Loucy (cell line): Measurements from ENCODE around the gene LRRC15.

Experiments used
- H2AFZ ChIP-seq: fragments of 200-600 bp; sonication (generic); 2 replicates; pipeline ENCODE4 v1.6.0; 2016; ENCODE audit warnings: antibody characterized with exemption, mild to moderate bottlenecking, low read length, moderate library complexity
- H3F3A ChIP-seq: fragments of 200-600 bp; 2 replicates; pipeline ENCODE4 v1.6.0; 2016; ENCODE audit warnings: antibody characterized with exemption, low read depth, mild to moderate bottlenecking
- H3K27me3 ChIP-seq: fragments of 200-600 bp; sonication (generic); 2 replicates; pipeline ENCODE4 v1.6.1; 2014; ENCODE audit warnings: low read length, mild to moderate bottlenecking; ENCODE audit not compliant: insufficient read depth, poor library complexity, severe bottlenecking
- H3K36me3 ChIP-seq: fragments of 200-600 bp; sonication (generic); 2 replicates; pipeline ENCODE4 v1.6.1; 2016; ENCODE audit warnings: low read length; ENCODE audit not compliant: insufficient read depth
- H3K4me1 ChIP-seq: fragments of 200-600 bp; sonication (generic); 2 replicates; pipeline ENCODE4 v1.5.1; 2014; ENCODE audit warnings: low read length, mild to moderate bottlenecking; ENCODE audit not compliant: insufficient read depth, poor library complexity, severe bottlenecking
- H3K4me2 ChIP-seq: fragments of 200-600 bp; sonication (generic); 2 replicates; pipeline ENCODE4 v1.6.0; 2014; ENCODE audit warnings: antibody characterized with exemption, low read length, low read depth, mild to moderate bottlenecking; ENCODE audit not compliant: poor library complexity, severe bottlenecking
- H3K4me3 ChIP-seq: fragments of 200-600 bp; sonication (generic); 2 replicates; pipeline ENCODE4 v1.5.1; 2014; ENCODE audit warnings: low read length, mild to moderate bottlenecking, mixed read lengths; ENCODE audit not compliant: poor library complexity, severe bottlenecking
- H3K79me2 ChIP-seq: fragments of 200-600 bp; sonication (generic); 2 replicates; pipeline ENCODE4 v1.6.1; 2014; ENCODE audit warnings: low read length; ENCODE audit not compliant: insufficient read depth
- H3K9ac ChIP-seq: fragments of 200-600 bp; sonication (generic); 2 replicates; pipeline ENCODE4 v1.6.0; 2014; ENCODE audit warnings: mild to moderate bottlenecking, low read depth, low read length, moderate library complexity; ENCODE audit not compliant: poor library complexity, severe bottlenecking
- H3K9me2 ChIP-seq: fragments of 200-600 bp; sonication (generic); replicated peaks from 2 replicates; pipeline ENCODE4 v1.6.1; 2016; ENCODE audit warnings: low read depth, low read length, mixed read lengths
- H3K9me3 ChIP-seq: fragments of 200-600 bp; sonication (generic); 2 replicates; pipeline ENCODE4 v1.6.1; 2014; ENCODE audit warnings: mild to moderate bottlenecking, antibody characterized with exemption, low read length, low read depth; ENCODE audit not compliant: insufficient read depth
- H4K20me1 ChIP-seq: fragments of 200-600 bp; sonication (generic); 2 replicates; pipeline ENCODE4 v1.6.0; 2014; ENCODE audit warnings: antibody characterized with exemption, low read length, mild to moderate bottlenecking; ENCODE audit not compliant: insufficient read depth, poor library complexity, severe bottlenecking
- CTCF ChIP-seq: fragments of 200-600 bp; sonication (generic); conservative IDR thresholded peaks from 2 replicates; pipeline ENCODE4 v1.5.1; 2014; ENCODE audit warnings: mild to moderate bottlenecking, antibody characterized with exemption, low read length
- EZH2phosphoT487 ChIP-seq: fragments of 200-600 bp; IDR thresholded peaks from 2 replicates; pipeline ENCODE4 v1.6.1; 2018; ENCODE audit warnings: antibody characterized with exemption, mild to moderate bottlenecking, moderate library complexity, borderline replicate concordance

LRRC15 gene

GRCh38 chr3:194333212-194333980, 36.1 kb downstream of the LRRC15 start:
- Histone ChIP-seq H3K4me1 (peaks cover 8% of the 10 kb centered on the region), H4K20me1 (no peaks in the 10 kb centered on the region), H3K9ac (peak overlapping the region; percentile 39), H3K9me2 (no peaks in the 10 kb centered on the region), H3K4me3 (peak overlapping the region; percentile 70), H3K79me2 (no peaks in the 10 kb centered on the region), H3K27me3 (peaks cover 6% of the 10 kb centered on the region), H3K36me3 (no peaks in the 10 kb centered on the region), H3K9me3 (no peaks in the 10 kb centered on the region), H2AFZ (peak overlapping the region; percentile 88), H3K4me2 (peak overlapping the region; percentile 76), H3F3A (no peaks in the 10 kb centered on the region)
- peak; percentile 96 for TF ChIP-seq CTCF
- no peak for TF ChIP-seq EZH2phosphoT487

GRCh38 chr3:194332858-194333211, 36.7 kb downstream of the LRRC15 start:
- Histone ChIP-seq H3K36me3 (no peaks in the 10 kb centered on the region), H3K4me1 (peaks cover 8% of the 10 kb centered on the region), H3K4me3 (no peak overlapping the region), H3K4me2 (peak overlapping the region; percentile 76), H3F3A (no peaks in the 10 kb centered on the region), H3K9me2 (no peaks in the 10 kb centered on the region), H3K79me2 (no peaks in the 10 kb centered on the region), H3K9ac (no peak overlapping the region), H4K20me1 (no peaks in the 10 kb centered on the region), H3K27me3 (peaks cover 6% of the 10 kb centered on the region), H2AFZ (peak overlapping the region; percentile 88), H3K9me3 (no peaks in the 10 kb centered on the region)
- TF ChIP-seq CTCF, result no peak
- no peak for TF ChIP-seq EZH2phosphoT487

- Histone ChIP-seq H3K36me3 (no peaks in the 10 kb centered on the region), H3K79me2 (no peaks in the 10 kb centered on the region), H3K4me3 (no peak overlapping the region), H4K20me1 (no peaks in the 10 kb centered on the region), H3K9ac (no peak overlapping the region), H3K4me1 (peaks cover 8% of the 10 kb centered on the region), H3F3A (peaks cover 12% of the 10 kb centered on the region), H3K9me3 (no peaks in the 10 kb centered on the region), H2AFZ (no peak overlapping the region), H3K9me2 (no peaks in the 10 kb centered on the region), H3K27me3 (peaks cover 6% of the 10 kb centered on the region), H3K4me2 (no peak overlapping the region)
- TF ChIP-seq CTCF (no peak), EZH2phosphoT487 (no peak)
Observed at GRCh38 chr3:194330579-194330978, 39.0 kb downstream of the LRRC15 start.
